ENCODE data around the gene SH2D2A. TPM values are rescaled to one million over a fixed set of nuclear protein-coding genes. Genes with fewer than 3 reads are reported as not detected.

SH2D2A gene
- total RNA-seq, 1 experiment from 2014 or later = 4.9 TPM

DNA sequence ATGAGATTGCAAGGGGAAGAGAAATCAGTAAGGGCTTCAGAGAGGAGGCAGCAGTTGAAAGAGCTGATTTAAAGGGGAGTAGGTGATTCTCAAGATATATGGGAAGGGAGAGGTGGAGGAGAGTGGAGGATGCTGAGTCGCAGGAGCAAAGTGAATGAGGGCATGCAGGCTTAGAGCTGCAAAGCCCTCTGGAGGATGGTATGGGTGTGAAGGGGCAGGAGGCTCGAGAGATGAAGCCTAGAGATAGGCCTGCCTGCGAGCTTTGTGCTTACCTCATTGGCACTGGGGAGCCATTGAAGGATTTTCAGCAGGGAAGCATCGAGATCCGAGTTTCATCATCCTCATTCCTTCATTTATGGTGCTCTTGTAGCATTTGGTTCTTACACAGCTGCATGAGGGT is 15.8 kb upstream of the SH2D2A start:
- TF ChIP-seq GTF2I (CRISPR knock-in tag; conservative IDR thresholded peaks at IDR 0.05) (no peak), SP1 (CRISPR knock-in tag; conservative IDR thresholded peaks at IDR 0.05) (no peak), NFYB (CRISPR knock-in tag; conservative IDR thresholded peaks at IDR 0.05; ENCODE audit: low read depth) (no peak), SMAD4 (CRISPR knock-in tag; IDR thresholded peaks at IDR 0.05) (no peak), ZNF423 (CRISPR knock-in tag; IDR thresholded peaks at IDR 0.05) (no peak), CREB1 (CRISPR knock-in tag; IDR thresholded peaks at IDR 0.05) (no peak)
- TF ChIP-seq, protein P1, sequence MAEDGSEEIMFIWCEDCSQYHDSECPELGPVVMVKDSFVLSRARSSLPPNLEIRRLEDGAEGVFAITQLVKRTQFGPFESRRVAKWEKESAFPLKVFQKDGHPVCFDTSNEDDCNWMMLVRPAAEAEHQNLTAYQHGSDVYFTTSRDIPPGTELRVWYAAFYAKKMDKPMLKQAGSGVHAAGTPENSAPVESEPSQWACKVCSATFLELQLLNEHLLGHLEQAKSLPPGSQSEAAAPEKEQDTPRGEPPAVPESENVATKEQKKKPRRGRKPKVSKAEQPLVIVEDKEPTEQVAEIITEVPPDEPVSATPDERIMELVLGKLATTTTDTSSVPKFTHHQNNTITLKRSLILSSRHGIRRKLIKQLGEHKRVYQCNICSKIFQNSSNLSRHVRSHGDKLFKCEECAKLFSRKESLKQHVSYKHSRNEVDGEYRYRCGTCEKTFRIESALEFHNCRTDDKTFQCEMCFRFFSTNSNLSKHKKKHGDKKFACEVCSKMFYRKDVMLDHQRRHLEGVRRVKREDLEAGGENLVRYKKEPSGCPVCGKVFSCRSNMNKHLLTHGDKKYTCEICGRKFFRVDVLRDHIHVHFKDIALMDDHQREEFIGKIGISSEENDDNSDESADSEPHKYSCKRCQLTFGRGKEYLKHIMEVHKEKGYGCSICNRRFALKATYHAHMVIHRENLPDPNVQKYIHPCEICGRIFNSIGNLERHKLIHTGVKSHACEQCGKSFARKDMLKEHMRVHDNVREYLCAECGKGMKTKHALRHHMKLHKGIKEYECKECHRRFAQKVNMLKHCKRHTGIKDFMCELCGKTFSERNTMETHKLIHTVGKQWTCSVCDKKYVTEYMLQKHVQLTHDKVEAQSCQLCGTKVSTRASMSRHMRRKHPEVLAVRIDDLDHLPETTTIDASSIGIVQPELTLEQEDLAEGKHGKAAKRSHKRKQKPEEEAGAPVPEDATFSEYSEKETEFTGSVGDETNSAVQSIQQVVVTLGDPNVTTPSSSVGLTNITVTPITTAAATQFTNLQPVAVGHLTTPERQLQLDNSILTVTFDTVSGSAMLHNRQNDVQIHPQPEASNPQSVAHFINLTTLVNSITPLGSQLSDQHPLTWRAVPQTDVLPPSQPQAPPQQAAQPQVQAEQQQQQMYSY (CRISPR knock-in tag; IDR thresholded peaks at IDR 0.05) = no peak
- TF ChIP-seq, protein P2, sequence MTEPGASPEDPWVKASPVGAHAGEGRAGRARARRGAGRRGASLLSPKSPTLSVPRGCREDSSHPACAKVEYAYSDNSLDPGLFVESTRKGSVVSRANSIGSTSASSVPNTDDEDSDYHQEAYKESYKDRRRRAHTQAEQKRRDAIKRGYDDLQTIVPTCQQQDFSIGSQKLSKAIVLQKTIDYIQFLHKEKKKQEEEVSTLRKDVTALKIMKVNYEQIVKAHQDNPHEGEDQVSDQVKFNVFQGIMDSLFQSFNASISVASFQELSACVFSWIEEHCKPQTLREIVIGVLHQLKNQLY (CRISPR knock-in tag; IDR thresholded peaks at IDR 0.05) = no peak
- POLR2A ChIA-PET = interaction anchor here (0.5 kb wide), 1 partner anchor 138 kb away, joined by 3 read pairs; no protein-coding TSS in a partner anchor
- Mint-ChIP-seq H3K4me3 (no peak overlapping the region), H3K27me3 (ENCODE audit: low read depth) (peaks cover 64% of the 10 kb centered on the region), H3K36me3 (no peaks in the 10 kb centered on the region), H3K27ac (no peak overlapping the region), H3K4me1 (no peaks in the 10 kb centered on the region), H3K9me3 (no peaks in the 10 kb centered on the region)
- CTCF ChIA-PET = interaction anchor here (0.8 to 1.6 kb wide), 9 partner anchors 10 to 143 kb away, joined by 3 to 9 read pairs (median 3); partner anchors contain the start of gene INSRR
- ATAC-seq = peak; percentile 60
- no peak for DNase-seq (ENCODE audit: low spot score)

DNA sequence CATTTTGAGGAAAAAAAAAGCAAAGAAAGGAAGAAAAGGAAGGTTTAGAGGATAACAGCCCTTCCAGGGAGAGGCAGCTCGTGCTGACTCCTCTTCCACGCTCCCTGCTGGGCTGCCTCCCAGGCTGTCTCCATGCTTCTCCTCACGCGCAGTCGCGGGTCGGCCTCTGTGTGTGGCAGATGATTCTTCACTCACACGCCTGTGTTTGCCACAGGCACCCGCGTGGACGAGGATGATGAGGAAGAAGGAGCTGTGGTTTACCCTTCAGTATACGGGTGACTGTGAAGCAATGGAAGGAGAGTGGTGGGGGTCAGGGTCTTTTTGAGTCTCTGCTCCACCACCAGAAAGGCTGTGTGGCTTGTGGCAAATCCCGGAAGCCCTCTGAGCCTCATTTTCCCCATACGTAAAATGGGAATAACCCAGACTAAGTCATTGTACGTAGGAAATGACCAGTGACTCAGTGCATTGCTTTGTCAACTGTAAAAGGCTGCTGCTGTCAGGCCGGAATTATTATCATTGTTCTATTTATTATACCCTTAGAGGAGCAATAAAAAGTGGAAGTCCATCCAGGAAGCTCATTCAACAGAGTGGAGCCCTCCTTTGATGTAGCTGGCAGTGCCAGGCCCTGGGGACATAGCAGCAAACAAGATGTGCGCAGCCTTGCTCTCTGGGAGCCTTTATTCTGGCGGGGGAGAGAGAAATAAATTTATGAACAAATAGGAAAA is 11.9 kb upstream of the SH2D2A start:
- no peak for DNase-seq (ENCODE audit: low spot score)
- POLR2A ChIA-PET = no interaction called here
- Mint-ChIP-seq H3K9me3 (no peaks in the 10 kb centered on the region), H3K36me3 (no peaks in the 10 kb centered on the region), H3K4me1 (no peaks in the 10 kb centered on the region), H3K4me3 (no peak overlapping the region), H3K27ac (no peak overlapping the region), H3K27me3 (ENCODE audit: low read depth) (peaks cover 49% of the 10 kb centered on the region)
- ATAC-seq = no peak
- CTCF ChIA-PET = interaction anchor here (1.0 to 5.6 kb wide), 4 partner anchors 10 to 103 kb away, joined by 3 to 24 read pairs (median 6); partner anchors contain the start of genes INSRR and NTRK1
- TF ChIP-seq JUN (CRISPR knock-in tag; IDR thresholded peaks at IDR 0.05) = no peak
- TF ChIP-seq, protein P3, sequence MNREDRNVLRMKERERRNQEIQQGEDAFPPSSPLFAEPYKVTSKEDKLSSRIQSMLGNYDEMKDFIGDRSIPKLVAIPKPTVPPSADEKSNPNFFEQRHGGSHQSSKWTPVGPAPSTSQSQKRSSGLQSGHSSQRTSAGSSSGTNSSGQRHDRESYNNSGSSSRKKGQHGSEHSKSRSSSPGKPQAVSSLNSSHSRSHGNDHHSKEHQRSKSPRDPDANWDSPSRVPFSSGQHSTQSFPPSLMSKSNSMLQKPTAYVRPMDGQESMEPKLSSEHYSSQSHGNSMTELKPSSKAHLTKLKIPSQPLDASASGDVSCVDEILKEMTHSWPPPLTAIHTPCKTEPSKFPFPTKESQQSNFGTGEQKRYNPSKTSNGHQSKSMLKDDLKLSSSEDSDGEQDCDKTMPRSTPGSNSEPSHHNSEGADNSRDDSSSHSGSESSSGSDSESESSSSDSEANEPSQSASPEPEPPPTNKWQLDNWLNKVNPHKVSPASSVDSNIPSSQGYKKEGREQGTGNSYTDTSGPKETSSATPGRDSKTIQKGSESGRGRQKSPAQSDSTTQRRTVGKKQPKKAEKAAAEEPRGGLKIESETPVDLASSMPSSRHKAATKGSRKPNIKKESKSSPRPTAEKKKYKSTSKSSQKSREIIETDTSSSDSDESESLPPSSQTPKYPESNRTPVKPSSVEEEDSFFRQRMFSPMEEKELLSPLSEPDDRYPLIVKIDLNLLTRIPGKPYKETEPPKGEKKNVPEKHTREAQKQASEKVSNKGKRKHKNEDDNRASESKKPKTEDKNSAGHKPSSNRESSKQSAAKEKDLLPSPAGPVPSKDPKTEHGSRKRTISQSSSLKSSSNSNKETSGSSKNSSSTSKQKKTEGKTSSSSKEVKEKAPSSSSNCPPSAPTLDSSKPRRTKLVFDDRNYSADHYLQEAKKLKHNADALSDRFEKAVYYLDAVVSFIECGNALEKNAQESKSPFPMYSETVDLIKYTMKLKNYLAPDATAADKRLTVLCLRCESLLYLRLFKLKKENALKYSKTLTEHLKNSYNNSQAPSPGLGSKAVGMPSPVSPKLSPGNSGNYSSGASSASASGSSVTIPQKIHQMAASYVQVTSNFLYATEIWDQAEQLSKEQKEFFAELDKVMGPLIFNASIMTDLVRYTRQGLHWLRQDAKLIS (CRISPR knock-in tag; IDR thresholded peaks at IDR 0.05; ENCODE audit: borderline replicate concordance) = no peak
- TF ChIP-seq JAZF1 (CRISPR knock-in tag; IDR thresholded peaks at IDR 0.05) = no peak
- TF ChIP-seq, protein P4, sequence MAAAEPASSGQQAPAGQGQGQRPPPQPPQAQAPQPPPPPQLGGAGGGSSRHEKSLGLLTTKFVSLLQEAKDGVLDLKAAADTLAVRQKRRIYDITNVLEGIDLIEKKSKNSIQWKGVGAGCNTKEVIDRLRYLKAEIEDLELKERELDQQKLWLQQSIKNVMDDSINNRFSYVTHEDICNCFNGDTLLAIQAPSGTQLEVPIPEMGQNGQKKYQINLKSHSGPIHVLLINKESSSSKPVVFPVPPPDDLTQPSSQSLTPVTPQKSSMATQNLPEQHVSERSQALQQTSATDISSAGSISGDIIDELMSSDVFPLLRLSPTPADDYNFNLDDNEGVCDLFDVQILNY (CRISPR knock-in tag; IDR thresholded peaks at IDR 0.05) = no peak
- TF ChIP-seq, protein P5, sequence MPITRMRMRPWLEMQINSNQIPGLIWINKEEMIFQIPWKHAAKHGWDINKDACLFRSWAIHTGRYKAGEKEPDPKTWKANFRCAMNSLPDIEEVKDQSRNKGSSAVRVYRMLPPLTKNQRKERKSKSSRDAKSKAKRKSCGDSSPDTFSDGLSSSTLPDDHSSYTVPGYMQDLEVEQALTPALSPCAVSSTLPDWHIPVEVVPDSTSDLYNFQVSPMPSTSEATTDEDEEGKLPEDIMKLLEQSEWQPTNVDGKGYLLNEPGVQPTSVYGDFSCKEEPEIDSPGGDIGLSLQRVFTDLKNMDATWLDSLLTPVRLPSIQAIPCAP (CRISPR knock-in tag; IDR thresholded peaks at IDR 0.05) = no peak
- TF ChIP-seq ZNF138 (CRISPR knock-in tag; conservative IDR thresholded peaks at IDR 0.05) = no peak
- no peak for TF ChIP-seq ZNF396 (CRISPR knock-in tag; IDR thresholded peaks at IDR 0.05; ENCODE audit: borderline replicate concordance)
- TF ChIP-seq, protein P6, sequence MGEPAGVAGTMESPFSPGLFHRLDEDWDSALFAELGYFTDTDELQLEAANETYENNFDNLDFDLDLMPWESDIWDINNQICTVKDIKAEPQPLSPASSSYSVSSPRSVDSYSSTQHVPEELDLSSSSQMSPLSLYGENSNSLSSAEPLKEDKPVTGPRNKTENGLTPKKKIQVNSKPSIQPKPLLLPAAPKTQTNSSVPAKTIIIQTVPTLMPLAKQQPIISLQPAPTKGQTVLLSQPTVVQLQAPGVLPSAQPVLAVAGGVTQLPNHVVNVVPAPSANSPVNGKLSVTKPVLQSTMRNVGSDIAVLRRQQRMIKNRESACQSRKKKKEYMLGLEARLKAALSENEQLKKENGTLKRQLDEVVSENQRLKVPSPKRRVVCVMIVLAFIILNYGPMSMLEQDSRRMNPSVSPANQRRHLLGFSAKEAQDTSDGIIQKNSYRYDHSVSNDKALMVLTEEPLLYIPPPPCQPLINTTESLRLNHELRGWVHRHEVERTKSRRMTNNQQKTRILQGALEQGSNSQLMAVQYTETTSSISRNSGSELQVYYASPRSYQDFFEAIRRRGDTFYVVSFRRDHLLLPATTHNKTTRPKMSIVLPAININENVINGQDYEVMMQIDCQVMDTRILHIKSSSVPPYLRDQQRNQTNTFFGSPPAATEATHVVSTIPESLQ (CRISPR knock-in tag; IDR thresholded peaks at IDR 0.05) = no peak
- TF ChIP-seq RORB (CRISPR knock-in tag; IDR thresholded peaks at IDR 0.05) = no peak
- TF ChIP-seq, protein P7, sequence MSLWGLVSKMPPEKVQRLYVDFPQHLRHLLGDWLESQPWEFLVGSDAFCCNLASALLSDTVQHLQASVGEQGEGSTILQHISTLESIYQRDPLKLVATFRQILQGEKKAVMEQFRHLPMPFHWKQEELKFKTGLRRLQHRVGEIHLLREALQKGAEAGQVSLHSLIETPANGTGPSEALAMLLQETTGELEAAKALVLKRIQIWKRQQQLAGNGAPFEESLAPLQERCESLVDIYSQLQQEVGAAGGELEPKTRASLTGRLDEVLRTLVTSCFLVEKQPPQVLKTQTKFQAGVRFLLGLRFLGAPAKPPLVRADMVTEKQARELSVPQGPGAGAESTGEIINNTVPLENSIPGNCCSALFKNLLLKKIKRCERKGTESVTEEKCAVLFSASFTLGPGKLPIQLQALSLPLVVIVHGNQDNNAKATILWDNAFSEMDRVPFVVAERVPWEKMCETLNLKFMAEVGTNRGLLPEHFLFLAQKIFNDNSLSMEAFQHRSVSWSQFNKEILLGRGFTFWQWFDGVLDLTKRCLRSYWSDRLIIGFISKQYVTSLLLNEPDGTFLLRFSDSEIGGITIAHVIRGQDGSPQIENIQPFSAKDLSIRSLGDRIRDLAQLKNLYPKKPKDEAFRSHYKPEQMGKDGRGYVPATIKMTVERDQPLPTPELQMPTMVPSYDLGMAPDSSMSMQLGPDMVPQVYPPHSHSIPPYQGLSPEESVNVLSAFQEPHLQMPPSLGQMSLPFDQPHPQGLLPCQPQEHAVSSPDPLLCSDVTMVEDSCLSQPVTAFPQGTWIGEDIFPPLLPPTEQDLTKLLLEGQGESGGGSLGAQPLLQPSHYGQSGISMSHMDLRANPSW (CRISPR knock-in tag; conservative IDR thresholded peaks at IDR 0.05; ENCODE audit: low read depth) = no peak

Data from WTC11 (cell line).